Spleen (tissue), 11 donors: ENCODE data around the gene NUMBL. TPM values are rescaled to one million over a fixed set of nuclear protein-coding genes. Genes with fewer than 3 reads are reported as not detected.

Experiments used
- DNase-seq: peaks from one replicate; pipeline ENCODE4 v3.0.0-alpha.2; 2020
- H3K27ac ChIP-seq, 8 donors: fragments of 200-600 bp; sonication (generic) in 7 of 8; 1 replicate in 4 of 8; 2 replicates in 4 of 8; pipeline versions ENCODE4 v1.5.0 to v1.8.0; 2016 to 2021; ENCODE audit warnings: inconsistent platforms in 4 of 8, mild to moderate bottlenecking in 4 of 8, moderate library complexity in 1 of 8
- H3K27me3 ChIP-seq, 7 donors: fragments of 200-600 bp; sonication (generic) in 6 of 7; replicated peaks in 1 of 7; 1 replicate in 4 of 7; 2 replicates in 3 of 7; pipeline versions ENCODE4 v1.5.0 to v1.8.0; 2016 to 2021; ENCODE audit warnings: inconsistent platforms in 3 of 7, mild to moderate bottlenecking in 1 of 7
- H3K36me3 ChIP-seq, 6 donors: fragments of 200-600 bp; sonication (generic) in 5 of 6; 1 replicate in 4 of 6; 2 replicates in 2 of 6; pipeline versions ENCODE4 v1.5.0 to v1.8.0; 2016 to 2021; ENCODE audit warnings: inconsistent platforms in 2 of 6
- H3K4me1 ChIP-seq, 6 donors: fragments of 200-600 bp; sonication (generic) in 5 of 6; 1 replicate in 3 of 6; 2 replicates in 3 of 6; pipeline versions ENCODE4 v1.5.0 to v1.8.0; 2016 to 2021; ENCODE audit warnings: inconsistent platforms in 3 of 6
- H3K4me3 ChIP-seq, 8 donors: fragments of 200-600 bp; sonication (generic) in 7 of 8; 1 replicate in 4 of 8; 2 replicates in 4 of 8; pipeline versions ENCODE4 v1.5.0 to v1.8.0; 2016 to 2021; ENCODE audit warnings: inconsistent platforms in 4 of 8, mild to moderate bottlenecking in 4 of 8, moderate library complexity in 2 of 8
- H3K9me3 ChIP-seq, 8 donors: fragments of 200-600 bp; sonication (generic) in 7 of 8; 1 replicate in 4 of 8; 2 replicates in 4 of 8; pipeline versions ENCODE4 v1.5.0 to v1.8.0; 2016 to 2021; ENCODE audit warnings: inconsistent platforms in 4 of 8
- POLR2A ChIP-seq, 3 donors: fragments of 450-650 bp; IDR thresholded peaks; one replicate each; pipeline ENCODE4 v1.5.1; 2017; ENCODE audit warnings: antibody characterized with exemption in 3 of 3, mild to moderate bottlenecking in 1 of 3
- POLR2AphosphoS5 ChIP-seq, 3 donors: sonication (generic); formaldehyde crosslinking; IDR thresholded peaks; one replicate each; pipeline ENCODE4 v1.5.1; 2017; ENCODE audit warnings: antibody characterized with exemption in 3 of 3
- WGBS, 5 donors: extraction: QIAGEN DNeasy Blood & Tissue Kit in 3 of 5; methylation state at CpG; one replicate each; pipeline versions ENCODE4 v1.1.5 to v1.1.7; 2013 to 2018; 5-methylcytosine and 5-hydroxymethylcytosine counted together
- intact Hi-C: fragments of 100-400 bp; cut with DNase I; formaldehyde crosslinking; loops from one replicate; pipeline ENCODE4 v1.15.0; 2023; ENCODE audit warnings: low total_unique reads
- polyA plus RNA-seq, 3 donors: library from polyadenylated mRNA; stranded (reverse); fragments of 200-250 nt; gene quantifications; one replicate each; pipeline ENCODE4 v1.2.1, GENCODE V29; 2013
- total RNA-seq, 7 donors: library from RNA; depleted of rRNA in 3 of 7; stranded (reverse); fragments of >200 nt in 3 of 7; fragmentation: NEBNext Ultra II Directional in 4 of 7; extraction: Animal tissue kit (Norgen Biotek cat#: 25700) in 4 of 7; gene quantifications; one replicate each; pipeline versions ENCODE4 v1.1.0 to v1.2.1, GENCODE V29; 2016 to 2021
- TF ChIP-seq, protein P1 (sequence below), 11 experiments: fragments of 200-600 bp in 7 of 11; fragments of 450-650 bp in 4 of 11; sonication (generic) in 4 of 11; IDR thresholded peaks in 8 of 11; conservative IDR thresholded peaks in 3 of 11; 1 replicate in 7 of 11; 2 replicates in 4 of 11; pipeline versions ENCODE4 v1.4.0 to v1.8.0; 2016 to 2021; ENCODE audit warnings: antibody characterized with exemption in 11 of 11, inconsistent platforms in 4 of 11, mild to moderate bottlenecking in 1 of 11
- donor health status: healthy with polysubstance abuse.
- donor health status: DM: no; HTN: no; CAD: no; lungs with moderate emphysema.
- donor health status: DM: no; HTN: no; CAD: no.
- donor health status: Bipolar disorder and iron deficiency.
- donor health status: healthy.
- donor health status: DM: no; HTN: no; CAD: no.
- donor health status: DM: yes; HTN: yes; CAD: no.

NUMBL gene
- total and polyA plus RNA-seq, 10 donors: 3.2 to 27.4 (median 13.3) TPM

DNA sequence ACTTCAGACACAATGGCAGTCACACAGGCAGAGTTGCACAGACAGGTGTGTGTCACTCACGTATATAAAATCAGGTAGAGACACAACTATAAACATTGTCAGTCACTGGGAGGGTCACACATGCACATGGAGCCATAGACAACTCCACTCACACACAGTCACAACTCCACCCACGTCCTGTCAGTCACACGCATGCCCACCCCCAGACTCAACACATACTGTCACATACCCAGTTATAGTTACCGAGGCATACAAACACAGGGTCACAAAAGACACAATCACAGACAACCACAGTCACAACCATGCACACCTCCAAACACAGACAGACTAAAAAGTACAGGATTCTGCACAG lies 1.5 kb downstream of the NUMBL start:
- H3K9me3 ChIP-seq: no peaks in the 10 kb centered on the region
- H3K36me3 ChIP-seq: peaks cover 0 to 48% (median under 1%) of the 10 kb centered on the region in 6 donors
- H3K4me3 ChIP-seq: peak overlapping the region in 5 of 8 donors; percentile 54 to 86 (median 68)
- intact Hi-C loops: no loop called here
- TF ChIP-seq POLR2AphosphoS5 (IDR thresholded peaks at IDR 0.05) (no peak), POLR2A (IDR thresholded peaks at IDR 0.05) (no peak)
- TF ChIP-seq, protein P1, sequence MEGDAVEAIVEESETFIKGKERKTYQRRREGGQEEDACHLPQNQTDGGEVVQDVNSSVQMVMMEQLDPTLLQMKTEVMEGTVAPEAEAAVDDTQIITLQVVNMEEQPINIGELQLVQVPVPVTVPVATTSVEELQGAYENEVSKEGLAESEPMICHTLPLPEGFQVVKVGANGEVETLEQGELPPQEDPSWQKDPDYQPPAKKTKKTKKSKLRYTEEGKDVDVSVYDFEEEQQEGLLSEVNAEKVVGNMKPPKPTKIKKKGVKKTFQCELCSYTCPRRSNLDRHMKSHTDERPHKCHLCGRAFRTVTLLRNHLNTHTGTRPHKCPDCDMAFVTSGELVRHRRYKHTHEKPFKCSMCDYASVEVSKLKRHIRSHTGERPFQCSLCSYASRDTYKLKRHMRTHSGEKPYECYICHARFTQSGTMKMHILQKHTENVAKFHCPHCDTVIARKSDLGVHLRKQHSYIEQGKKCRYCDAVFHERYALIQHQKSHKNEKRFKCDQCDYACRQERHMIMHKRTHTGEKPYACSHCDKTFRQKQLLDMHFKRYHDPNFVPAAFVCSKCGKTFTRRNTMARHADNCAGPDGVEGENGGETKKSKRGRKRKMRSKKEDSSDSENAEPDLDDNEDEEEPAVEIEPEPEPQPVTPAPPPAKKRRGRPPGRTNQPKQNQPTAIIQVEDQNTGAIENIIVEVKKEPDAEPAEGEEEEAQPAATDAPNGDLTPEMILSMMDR (IDR thresholded peaks at IDR 0.05 in 8 of 11, conservative IDR thresholded peaks at IDR 0.05 in 3 of 11): no peak
- no peak for DNase-seq
- H3K27me3 ChIP-seq: no peaks in the 10 kb centered on the region
- WGBS, 5 donors: 43 to 81% (median 78%) methylated on average over 4 of the region's 4 CpGs
- no peak overlapping the region for H3K27ac ChIP-seq
- peaks cover 3 to 51% (median 21%) of the 10 kb centered on the region in 6 donors for H3K4me1 ChIP-seq

DNA sequence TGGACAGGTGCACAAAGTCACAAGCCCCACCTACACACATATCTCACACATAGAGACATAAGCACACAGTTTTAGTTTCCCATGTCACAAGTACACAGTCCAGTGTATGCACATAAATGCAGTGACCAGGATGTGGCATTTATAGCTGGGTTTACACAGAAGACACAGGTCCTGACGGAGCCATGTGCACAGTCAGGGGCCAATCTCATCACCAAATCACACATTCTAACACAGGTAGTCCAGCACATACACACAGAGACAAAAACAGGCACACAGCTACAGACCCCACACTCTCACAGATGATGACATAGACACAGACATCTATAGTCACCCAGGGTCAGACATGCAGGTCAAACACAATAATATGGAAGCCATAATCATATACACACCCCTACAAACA lies 2.1 kb downstream of the NUMBL start:
- TF ChIP-seq, protein P1 (IDR thresholded peaks at IDR 0.05 in 8 of 11, conservative IDR thresholded peaks at IDR 0.05 in 3 of 11): no peak
- no peak for TF ChIP-seq POLR2A (IDR thresholded peaks at IDR 0.05)
- no peak for TF ChIP-seq POLR2AphosphoS5 (IDR thresholded peaks at IDR 0.05)
- Histone ChIP-seq H3K4me3 (no peak overlapping the region), H3K4me1 (peaks cover 3 to 51% (median 21%) of the 10 kb centered on the region in 6 donors), H3K9me3 (no peaks in the 10 kb centered on the region), H3K27me3 (no peaks in the 10 kb centered on the region), H3K36me3 (peaks cover 0 to 42% (median 0%) of the 10 kb centered on the region in 6 donors), H3K27ac (no peak overlapping the region)
- intact Hi-C loops: no loop called here
- WGBS, 5 donors: 67 to 92% (median 89%) methylated on average over 1 of the region's 1 CpG
- DNase-seq: no peak

DNA sequence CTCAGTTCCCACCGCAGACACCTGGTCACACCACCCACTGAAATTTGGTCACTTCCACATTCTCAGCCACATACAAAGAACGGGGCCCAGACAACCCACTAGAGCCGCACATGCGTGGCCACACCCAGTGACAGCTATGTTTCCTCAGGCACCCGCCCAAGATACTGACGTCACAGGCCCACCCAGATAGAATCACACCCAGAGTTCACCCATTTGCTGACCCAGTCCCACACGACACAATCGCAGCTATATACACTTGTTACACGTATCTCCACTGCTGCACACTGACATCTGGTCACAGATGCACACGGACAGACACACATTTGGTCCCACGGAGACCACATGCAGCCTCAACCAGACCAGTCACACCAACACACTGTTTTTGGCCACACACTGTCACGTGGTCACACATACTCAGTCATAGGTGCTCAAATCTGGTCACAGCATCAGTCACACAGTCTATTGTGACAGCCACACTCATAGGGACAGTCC lies 2.9 kb downstream of the NUMBL start:
- Histone ChIP-seq H3K4me3 (peak overlapping the region in 1 of 8 donors; percentile 13), H3K27me3 (no peaks in the 10 kb centered on the region), H3K36me3 (peaks cover 0 to 40% (median 0%) of the 10 kb centered on the region in 6 donors), H3K27ac (peak overlapping the region in 3 of 8 donors; percentile 28 to 70 (median 33)), H3K4me1 (peaks cover 3 to 51% (median 21%) of the 10 kb centered on the region in 6 donors), H3K9me3 (no peaks in the 10 kb centered on the region)
- intact Hi-C loops: no loop called here
- peak; percentile 84 for DNase-seq
- 62 to 68% (median 67%) methylated on average over 11 to 12 of the region's 12 CpGs for WGBS, 5 donors
- peak in 1 of 3 donors; percentile 25 for TF ChIP-seq POLR2AphosphoS5 (IDR thresholded peaks at IDR 0.05)
- TF ChIP-seq, protein P1 (IDR thresholded peaks at IDR 0.05 in 8 of 11, conservative IDR thresholded peaks at IDR 0.05 in 3 of 11): no peak

DNA sequence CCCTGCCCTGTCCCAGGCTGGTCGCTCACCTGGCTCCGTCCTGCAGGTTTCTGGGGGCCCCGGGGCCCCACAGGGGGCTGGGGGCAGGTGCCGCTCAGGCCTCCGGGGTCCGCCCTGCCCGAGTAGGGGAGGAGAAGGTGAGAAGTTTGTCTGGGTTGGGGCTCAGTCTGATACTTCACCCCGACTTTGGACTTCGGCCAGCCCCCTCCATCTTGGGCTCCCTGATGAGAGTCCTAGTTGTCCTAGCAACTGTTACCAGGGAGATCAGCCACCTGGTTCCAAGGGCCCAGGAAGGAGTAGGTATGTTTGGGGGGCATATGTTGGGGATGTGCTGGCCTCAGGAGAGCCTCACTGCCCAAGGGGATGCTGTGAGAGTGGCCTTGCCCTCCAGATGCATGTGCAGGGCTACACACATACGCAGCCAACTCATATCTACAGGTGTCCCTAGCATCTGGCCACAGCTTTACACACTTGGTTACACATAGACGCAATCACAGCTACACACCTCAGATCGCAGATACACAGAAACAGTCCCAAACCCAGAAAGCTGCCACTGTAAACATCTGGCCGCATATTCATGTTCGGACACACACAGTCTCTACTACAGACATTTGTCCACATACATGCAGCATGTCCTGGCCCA lies 3.4 kb downstream of the NUMBL start:
- no peaks in the 10 kb centered on the region for H3K9me3 ChIP-seq
- intact Hi-C loops: no loop called here
- H3K36me3 ChIP-seq: peaks cover 0 to 40% (median 0%) of the 10 kb centered on the region in 6 donors
- 66 to 92% (median 89%) methylated on average over 5 to 14 of the region's 14 CpGs for WGBS, 5 donors
- TF ChIP-seq, protein P1 (IDR thresholded peaks at IDR 0.05 in 8 of 11, conservative IDR thresholded peaks at IDR 0.05 in 3 of 11): no peak
- no peak for TF ChIP-seq POLR2AphosphoS5 (IDR thresholded peaks at IDR 0.05)
- no peak for TF ChIP-seq POLR2A (IDR thresholded peaks at IDR 0.05)
- peak overlapping the region in 1 of 8 donors; percentile 13 for H3K4me3 ChIP-seq
- H3K27me3 ChIP-seq: no peaks in the 10 kb centered on the region
- H3K27ac ChIP-seq: peak overlapping the region in 2 of 8 donors; percentile 28 to 70
- H3K4me1 ChIP-seq: peaks cover 3 to 51% (median 21%) of the 10 kb centered on the region in 6 donors
- peak; percentile 69 for DNase-seq
